ENCODE results near the gene TJP3. TPM values are rescaled to one million over a fixed set of nuclear protein-coding genes. Genes with fewer than 3 reads are reported as not detected.

Gene TJP3
- total RNA-seq, 1 experiment from 2014 or later, result 1.6 TPM

DNA sequence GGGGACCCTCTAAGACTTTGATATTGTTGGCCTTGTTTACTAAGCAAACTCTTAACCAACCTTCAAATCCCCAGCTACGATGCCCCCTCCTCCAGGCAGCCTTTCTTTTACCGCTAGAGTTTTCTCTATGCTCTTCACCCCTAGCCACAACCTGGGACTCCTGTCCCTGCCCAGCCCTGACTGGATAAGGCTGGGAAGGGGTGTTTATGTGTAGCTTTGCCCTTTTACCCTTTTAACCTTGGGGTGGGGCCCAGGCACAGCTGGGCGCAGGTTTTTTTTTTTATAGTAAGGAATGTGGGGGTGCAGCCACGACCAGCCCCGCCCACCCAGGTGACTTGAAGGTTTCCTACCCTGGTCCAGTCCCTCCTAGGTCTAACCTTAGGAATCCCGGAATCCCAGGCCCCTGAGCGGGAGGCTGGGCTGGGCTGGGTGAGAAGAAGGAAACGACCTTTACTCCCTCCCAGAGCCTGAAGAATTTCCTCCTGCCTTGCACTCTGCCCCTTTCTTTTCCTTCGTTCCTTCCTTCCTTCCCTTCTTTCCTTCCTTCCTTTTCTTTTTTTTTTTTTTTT, 12.2 kb downstream of the TJP3 start:
- TF ChIP-seq, protein P1, sequence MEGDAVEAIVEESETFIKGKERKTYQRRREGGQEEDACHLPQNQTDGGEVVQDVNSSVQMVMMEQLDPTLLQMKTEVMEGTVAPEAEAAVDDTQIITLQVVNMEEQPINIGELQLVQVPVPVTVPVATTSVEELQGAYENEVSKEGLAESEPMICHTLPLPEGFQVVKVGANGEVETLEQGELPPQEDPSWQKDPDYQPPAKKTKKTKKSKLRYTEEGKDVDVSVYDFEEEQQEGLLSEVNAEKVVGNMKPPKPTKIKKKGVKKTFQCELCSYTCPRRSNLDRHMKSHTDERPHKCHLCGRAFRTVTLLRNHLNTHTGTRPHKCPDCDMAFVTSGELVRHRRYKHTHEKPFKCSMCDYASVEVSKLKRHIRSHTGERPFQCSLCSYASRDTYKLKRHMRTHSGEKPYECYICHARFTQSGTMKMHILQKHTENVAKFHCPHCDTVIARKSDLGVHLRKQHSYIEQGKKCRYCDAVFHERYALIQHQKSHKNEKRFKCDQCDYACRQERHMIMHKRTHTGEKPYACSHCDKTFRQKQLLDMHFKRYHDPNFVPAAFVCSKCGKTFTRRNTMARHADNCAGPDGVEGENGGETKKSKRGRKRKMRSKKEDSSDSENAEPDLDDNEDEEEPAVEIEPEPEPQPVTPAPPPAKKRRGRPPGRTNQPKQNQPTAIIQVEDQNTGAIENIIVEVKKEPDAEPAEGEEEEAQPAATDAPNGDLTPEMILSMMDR (IDR thresholded peaks at IDR 0.05; ENCODE audit: unreplicated experiment), result no peak
- Mint-ChIP-seq H3K27me3 (ENCODE audit: insufficient read depth, unreplicated experiment) (peaks cover 11% of the 10 kb centered on the region), H3K36me3 (ENCODE audit: insufficient read depth, unreplicated experiment) (no peaks in the 10 kb centered on the region), H3K9me3 (ENCODE audit: unreplicated experiment) (no peaks in the 10 kb centered on the region), H3K4me3 (ENCODE audit: unreplicated experiment) (no peak overlapping the region), H3K27ac (ENCODE audit: low read depth, unreplicated experiment) (no peak overlapping the region), H3K4me1 (ENCODE audit: insufficient read depth, unreplicated experiment) (peaks cover 6% of the 10 kb centered on the region)
- CTCF ChIA-PET, result no interaction called here
- no TSS peak for BruUV-seq (replicated peaks)
- POLR2A ChIA-PET, result interaction anchor here (1.2 kb wide), 1 partner anchor 34 kb away, joined by 4 read pairs; no protein-coding TSS in a partner anchor
- intact Hi-C loops (cut with micrococcal nuclease), result no loop called here
- DNase-seq (ENCODE audit: unreplicated experiment), result no peak

DNA sequence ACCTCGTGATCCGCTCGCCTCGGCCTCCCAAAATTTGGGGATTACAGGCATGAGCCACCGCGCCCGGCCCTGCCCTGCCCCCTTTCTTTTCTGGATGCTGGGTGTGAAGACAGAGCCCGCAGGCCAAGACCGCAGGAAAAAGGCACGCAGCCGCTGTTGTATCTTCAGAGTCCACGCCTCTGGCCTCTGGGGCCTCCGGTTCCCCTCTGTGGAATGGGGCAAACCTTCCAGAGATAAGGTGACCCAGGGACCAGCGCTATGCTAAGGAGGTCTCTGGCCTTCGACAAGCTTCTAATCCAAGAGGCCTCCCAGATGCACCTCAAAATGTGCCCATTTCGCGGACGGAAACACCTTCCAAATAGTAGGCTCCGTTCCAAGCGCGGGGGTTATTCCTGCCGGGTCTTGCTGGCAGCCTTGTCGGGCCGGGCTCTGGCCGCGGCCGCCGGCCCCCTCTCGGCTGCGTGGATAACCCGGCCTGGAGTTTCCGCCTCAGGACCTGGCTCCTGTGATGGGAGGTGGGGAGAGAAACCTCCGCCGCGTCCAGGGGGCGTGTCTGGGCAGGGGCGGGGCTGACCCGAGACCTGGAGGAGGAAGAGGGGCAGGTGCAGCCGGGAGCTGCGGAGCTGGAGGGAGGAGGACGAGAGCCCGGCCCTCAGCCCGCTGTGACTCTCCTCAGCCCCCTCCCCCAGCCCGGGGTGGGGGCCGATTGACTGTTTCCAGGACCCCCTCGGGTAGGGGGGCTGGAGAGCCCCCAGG, 13.1 kb downstream of the TJP3 start:
- no peaks in the 10 kb centered on the region for H3K9me3 Mint-ChIP-seq (ENCODE audit: unreplicated experiment)
- H3K4me3 Mint-ChIP-seq (ENCODE audit: unreplicated experiment), result peak overlapping the region; percentile 39
- H3K36me3 Mint-ChIP-seq (ENCODE audit: insufficient read depth, unreplicated experiment), result no peaks in the 10 kb centered on the region
- intact Hi-C loops (cut with micrococcal nuclease), result no loop called here
- H3K27ac Mint-ChIP-seq (ENCODE audit: low read depth, unreplicated experiment), result no peak overlapping the region
- peak; percentile 84 for DNase-seq (ENCODE audit: unreplicated experiment)
- ChIA-PET CTCF (no interaction called here), POLR2A (no interaction called here)
- TF ChIP-seq, protein P1 (IDR thresholded peaks at IDR 0.05; ENCODE audit: unreplicated experiment), result no peak
- H3K4me1 Mint-ChIP-seq (ENCODE audit: insufficient read depth, unreplicated experiment), result peaks cover 6% of the 10 kb centered on the region
- peaks cover 11% of the 10 kb centered on the region for H3K27me3 Mint-ChIP-seq (ENCODE audit: insufficient read depth, unreplicated experiment)
- BruUV-seq (replicated peaks), result no TSS peak

DNA sequence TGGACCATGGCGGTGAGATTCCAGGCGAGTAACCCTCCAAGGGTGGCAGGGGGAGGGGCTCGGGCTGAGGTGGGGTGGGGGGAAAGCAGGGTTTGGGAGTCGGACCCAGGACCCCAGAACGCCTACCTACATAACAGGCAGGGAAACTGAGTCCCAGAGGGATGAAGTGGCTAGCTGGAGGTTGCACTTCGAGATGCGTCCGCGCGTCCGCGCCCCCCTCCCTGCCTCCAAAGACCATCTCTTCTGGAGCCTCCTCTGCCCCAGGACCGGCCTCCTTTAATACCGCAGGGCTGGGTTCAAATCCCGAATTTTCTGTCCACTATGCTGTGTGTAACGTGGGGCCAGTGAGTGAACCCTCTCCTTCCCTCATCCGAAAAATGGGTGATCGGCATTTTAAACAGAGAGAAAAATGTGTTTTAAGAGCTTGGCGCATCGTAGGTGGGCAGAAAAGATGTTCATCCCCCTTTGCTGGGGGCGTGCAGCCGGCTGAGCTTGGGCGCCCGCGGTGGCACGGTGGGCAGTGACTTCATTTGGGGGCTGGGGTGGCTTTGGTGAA, 13.8 kb downstream of the TJP3 start:
- BruUV-seq (replicated peaks), result no TSS peak
- Mint-ChIP-seq H3K36me3 (ENCODE audit: insufficient read depth, unreplicated experiment) (no peaks in the 10 kb centered on the region), H3K27me3 (ENCODE audit: insufficient read depth, unreplicated experiment) (peaks cover 11% of the 10 kb centered on the region), H3K4me3 (ENCODE audit: unreplicated experiment) (peak overlapping the region; percentile 39), H3K27ac (ENCODE audit: low read depth, unreplicated experiment) (no peak overlapping the region), H3K9me3 (ENCODE audit: unreplicated experiment) (no peaks in the 10 kb centered on the region), H3K4me1 (ENCODE audit: insufficient read depth, unreplicated experiment) (peaks cover 6% of the 10 kb centered on the region)
- TF ChIP-seq, protein P1 (IDR thresholded peaks at IDR 0.05; ENCODE audit: unreplicated experiment), result no peak
- ChIA-PET CTCF (no interaction called here), POLR2A (interaction anchor here (0.6 kb wide), 1 partner anchor 706 kb away, joined by 4 read pairs; no protein-coding TSS in a partner anchor)
- intact Hi-C loops (cut with micrococcal nuclease), result no loop called here
- no peak for DNase-seq (ENCODE audit: unreplicated experiment)

DNA sequence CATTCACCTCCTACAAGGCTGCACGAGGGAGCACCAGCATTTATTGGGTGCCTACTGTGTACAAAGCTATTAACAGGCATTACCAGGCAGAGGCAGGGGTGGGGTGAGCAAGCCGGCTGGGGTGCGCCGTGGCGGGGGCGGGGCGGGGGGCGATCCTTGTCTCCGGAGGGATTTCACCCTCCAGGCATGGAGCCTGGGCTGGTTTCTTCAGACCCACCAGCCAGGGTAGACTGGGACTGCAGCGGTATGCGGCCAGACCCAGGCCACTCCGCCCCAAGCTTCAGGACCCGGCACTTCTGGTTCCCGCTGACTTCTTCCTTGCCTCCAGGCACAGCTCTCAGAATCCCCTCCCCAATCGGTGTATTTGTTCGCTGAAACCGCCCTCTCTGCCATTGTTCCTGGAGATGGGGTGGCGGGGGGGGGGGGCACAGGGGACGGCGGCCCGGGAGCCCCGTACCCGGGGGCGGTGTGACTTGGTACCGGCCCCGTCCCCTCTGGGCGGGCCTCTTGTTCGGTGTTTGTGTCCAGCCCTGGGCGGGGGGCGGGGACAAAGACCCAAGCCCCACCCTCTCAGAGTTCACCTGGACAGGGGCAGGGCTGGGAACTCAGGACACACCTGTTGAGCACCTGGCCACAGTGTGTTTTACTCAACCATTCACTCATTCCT, 14.4 kb downstream of the TJP3 start:
- no peak for DNase-seq (ENCODE audit: unreplicated experiment)
- Mint-ChIP-seq H3K27me3 (ENCODE audit: insufficient read depth, unreplicated experiment) (peaks cover 11% of the 10 kb centered on the region), H3K27ac (ENCODE audit: low read depth, unreplicated experiment) (peak overlapping the region; percentile 39), H3K4me1 (ENCODE audit: insufficient read depth, unreplicated experiment) (peaks cover 6% of the 10 kb centered on the region), H3K9me3 (ENCODE audit: unreplicated experiment) (no peaks in the 10 kb centered on the region), H3K4me3 (ENCODE audit: unreplicated experiment) (no peak overlapping the region), H3K36me3 (ENCODE audit: insufficient read depth, unreplicated experiment) (no peaks in the 10 kb centered on the region)
- intact Hi-C loops (cut with micrococcal nuclease), result no loop called here
- no TSS peak for BruUV-seq (replicated peaks)
- CTCF ChIA-PET, result no interaction called here
- TF ChIP-seq, protein P1 (IDR thresholded peaks at IDR 0.05; ENCODE audit: unreplicated experiment), result no peak
- POLR2A ChIA-PET, result interaction anchor here (0.6 kb wide), 1 partner anchor 706 kb away, joined by 4 read pairs; no protein-coding TSS in a partner anchor
